ENCODE measurements around the gene C9orf43.
A peak's percentile ranks its signal among the peaks of the same experiment; 100 is the strongest.
"Not testable (repeated sequence)": the region's sequence is repeated elsewhere in the genome, so short reads cannot be mapped to it uniquely, and the experiment has no call there.

Gene C9orf43

DNA sequence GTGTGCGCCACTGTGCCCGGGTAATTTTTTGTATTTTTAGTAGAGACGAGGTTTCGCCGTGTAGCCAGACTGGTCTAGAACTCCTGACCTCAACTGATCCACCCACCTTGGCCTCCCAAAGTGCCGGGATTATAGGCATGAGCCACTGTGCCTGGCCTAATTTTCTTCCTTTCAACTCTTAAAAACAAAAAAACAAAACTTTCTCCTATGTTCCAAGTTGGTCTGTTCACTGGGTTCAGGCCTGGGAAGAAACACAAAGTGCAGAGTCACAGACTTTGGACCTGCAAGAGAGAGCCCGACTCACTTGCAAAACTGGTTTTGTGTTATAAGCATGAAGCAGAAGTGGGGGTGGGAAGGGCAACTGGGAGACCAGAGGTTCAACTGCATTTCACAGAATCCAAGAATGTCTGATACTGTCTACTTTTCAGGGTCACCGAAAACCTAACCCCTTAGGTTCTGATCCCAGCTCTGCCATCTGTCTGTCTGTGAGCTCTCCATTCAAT is 28.6 kb upstream of the C9orf43 start:
- DNase-seq (ENCODE audit: low spot score) = no peak

DNA sequence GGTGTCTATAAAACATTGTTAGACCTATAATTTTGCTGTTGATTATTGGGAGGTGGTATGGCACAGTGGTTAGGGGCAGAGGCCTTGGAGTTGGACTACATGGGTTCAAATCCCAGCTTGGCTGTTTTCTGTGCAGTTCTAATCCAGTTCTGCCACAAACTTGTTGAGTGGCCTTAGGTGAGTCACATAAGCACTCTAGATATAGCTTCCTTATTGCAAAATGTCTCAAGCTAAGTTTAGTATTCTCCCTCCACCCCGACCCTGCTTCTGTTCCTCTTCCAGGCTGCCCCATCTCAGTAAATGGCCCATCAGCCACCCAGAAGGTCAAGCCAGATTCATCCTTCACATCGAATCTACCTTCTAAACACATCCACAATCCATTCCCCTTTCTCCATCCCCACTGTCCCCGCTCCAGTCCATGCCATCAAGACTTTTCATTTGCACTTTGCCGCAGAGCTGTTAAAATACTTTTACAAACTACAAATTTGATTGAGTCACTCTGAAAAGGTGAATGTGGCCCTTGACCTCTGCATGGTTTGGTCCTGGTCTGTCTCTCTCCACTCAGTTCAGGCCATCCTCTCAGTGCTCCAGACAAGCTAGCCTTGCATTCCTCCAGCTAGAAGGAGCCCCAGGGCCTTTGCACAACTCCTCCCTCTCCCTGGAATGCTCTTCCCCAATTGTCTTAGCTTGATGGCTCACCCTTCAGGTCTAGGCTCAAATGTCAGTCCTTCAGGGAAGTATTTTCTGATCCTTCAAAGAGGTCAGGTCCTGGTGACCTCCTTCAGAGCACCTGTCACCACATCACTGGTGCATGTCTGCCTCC is 23.8 kb upstream of the C9orf43 start:
- no peak for DNase-seq (ENCODE audit: low spot score)

DNA sequence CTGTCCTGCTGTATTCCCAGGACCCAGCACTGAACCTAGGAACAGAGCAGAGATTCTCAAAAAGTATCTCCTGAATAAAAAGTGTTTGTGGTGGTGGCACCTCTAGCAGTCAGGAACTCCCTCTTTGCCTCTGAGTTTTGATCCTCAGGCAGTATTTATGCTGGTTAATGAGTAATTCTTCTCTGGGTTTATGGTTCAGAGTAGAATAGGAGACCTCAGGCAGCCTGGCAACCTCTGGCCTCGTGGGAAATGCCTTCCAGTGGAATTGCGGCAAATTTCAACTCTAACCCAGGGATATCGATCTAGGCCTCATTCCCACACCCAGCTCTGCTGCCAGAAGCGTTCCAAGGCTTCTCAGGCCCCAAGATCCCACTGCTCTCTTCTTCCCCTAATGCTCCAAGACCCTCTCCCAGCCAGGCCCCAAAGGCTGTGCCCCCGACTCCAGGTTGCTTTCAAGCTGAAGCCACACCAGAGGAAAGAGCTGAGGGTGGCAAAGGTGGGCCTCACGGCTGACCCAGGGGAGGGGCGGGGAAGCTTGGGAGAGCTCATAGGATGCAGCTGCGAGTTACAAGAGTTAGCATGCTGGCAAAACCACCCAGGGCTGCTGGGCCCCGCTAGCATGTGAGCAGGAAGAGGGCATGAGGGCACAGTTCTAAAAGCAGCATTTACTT is 22.9 kb upstream of the C9orf43 start:
- no peak for DNase-seq (ENCODE audit: low spot score)

DNA sequence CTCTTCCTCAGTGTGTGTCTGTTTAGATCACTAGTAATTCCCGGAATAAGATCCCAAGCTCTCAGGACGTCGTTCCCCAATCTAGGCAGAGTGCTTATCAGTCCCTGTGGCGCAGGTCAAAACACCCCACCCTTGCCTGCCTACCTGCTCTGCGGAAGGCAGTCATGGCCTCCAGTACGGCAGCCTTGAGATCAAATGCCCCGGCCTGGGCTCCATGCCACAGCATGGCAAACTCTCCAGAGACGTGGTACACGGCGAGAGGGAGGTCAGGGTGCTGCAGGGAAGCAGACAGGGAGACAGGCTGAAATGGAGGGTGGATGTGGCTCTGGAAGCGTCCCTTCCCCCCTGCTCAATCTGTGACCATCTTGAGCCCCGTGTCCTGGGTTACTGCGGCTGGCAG is 21.7 kb upstream of the C9orf43 start:
- no peak for DNase-seq (ENCODE audit: low spot score)

DNA sequence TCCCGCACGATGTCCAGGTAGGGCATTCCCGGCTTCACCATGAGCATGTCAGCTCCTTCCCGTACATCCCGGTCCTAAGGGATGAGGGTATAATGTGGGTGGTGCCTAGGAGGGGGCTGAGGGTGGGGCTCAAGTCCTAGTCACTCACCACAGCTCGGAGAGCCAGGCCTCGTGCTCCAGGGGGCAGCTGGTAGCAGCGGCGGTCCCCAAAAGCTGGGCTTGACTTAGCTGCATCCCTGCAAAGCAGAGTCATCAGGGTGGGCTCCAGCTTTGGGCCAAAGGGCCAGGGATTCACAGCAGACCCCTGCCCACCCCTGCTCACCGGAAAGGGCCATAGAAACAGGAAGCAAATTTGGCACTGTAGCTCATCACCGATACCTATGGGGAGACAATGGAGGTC is 21.1 kb upstream of the C9orf43 start:
- no peak for DNase-seq (ENCODE audit: low spot score)

DNA sequence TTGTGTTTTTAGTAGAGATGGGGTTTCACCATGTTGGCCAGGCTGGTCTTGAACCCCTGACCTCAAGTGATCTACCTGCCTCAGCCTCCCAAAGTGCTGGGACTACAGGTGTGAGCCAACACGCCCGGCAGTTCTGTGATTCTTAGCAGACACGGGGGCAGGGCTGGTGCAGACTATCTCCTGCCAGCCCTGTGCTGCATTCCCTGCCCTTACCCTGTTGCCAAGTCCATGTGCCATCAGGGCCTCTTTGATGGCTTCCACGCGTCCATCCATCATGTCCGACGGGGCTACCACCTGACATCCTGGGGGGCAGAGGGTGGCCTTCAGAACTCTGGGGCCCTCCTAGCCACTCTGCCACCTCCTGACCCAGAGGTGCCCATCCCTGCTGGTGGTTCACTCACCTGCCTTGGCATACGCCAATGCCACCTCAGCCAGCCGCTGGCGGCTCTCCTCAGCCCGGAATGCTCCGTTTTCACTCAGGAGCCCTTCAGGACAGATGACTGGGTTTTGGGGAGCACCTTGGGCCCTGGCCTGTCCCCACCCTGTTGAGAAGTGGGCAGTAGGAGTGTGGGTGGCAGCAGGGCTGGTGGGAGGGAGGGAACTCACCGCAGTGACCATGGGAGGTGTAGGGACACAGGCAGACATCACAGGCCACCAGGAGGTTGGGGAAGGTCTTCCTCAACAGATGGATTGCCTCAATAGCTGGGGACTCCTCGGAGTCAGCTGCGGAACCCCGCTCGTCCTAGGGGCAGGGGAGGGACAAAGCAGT is 20.2 kb upstream of the C9orf43 start:
- no peak for DNase-seq (ENCODE audit: low spot score)

DNA sequence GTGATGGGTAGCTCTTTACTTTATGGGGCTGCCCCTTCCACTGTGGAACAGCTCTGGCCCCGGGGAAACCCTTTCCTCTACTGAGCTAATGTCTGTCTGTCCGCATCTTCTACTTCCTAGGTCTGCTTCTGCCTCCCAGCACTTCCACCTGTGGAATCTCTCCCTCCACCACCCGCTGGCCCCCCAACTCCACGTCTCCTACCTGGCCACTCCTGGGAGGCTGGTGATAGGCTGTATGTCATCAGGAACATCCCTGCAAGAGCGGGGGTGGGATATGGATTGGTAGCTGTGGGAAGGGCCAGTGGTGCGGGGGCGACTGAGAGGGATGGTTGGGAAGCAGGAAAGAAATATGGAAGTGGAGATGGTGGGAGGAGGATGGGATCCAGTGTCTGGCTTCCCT is 18.6 kb upstream of the C9orf43 start:
- no peak for DNase-seq (ENCODE audit: low spot score)

DNA sequence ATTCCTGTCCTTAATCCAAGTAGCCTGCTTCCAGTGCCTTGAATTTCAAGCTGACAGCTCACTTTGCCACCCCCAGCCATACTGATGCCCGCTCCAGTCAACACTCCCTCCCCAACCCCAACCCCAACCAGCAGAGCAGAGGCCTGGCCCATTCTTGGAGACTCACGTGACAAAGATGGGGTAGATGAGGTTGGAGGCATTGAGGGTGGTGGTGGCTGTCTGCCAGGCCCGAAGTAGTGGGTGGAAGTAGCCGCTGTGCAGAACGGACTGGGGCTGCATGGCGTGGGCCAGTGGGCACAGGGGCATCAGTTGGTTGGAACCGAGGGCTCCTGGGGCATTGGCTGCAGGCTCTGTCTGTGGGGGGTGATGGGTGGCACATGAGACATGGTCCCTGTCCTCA is 17.3 kb upstream of the C9orf43 start:
- DNase-seq (ENCODE audit: low spot score) = no peak

DNA sequence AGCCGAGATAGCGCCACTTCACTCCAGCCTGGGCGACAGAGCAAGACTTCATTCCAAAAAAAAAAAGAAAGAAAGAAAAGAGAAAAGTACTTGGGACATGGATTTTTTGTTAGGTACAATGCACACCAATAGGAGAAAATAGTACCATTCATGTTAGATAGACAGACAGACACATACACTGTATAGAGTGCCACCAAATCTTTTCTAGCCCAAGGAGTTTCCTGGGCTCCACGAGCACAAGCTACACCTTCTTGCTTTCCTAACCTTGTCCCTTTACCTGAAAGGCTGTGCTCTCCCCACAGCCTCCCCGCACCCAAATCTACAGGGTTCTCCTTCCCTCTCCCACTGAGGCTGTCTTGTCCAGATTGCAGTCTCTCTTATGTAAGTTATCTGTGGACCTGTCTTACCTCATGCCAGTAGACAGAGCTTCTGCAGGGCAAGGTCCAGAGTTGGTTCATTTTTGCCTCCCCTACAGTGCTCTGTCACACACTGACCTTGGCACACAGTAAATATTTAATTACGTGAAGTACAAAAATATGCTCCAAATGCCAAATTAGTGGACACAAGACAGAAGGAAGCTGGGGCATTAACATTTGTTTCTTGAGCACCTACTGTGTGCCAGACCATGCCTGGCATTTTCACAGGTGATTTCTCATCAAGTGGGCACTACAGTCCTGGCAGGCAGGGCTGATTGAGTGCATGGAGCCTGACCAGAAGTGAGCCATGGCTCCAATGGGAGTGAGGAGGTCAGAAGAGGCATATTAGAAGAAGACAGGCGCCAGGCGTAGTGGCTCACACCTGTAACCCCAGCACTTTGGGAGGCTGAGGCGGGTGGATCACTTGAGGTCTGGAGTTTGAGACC is 15.3 kb upstream of the C9orf43 start:
- no peak for DNase-seq (ENCODE audit: low spot score)

DNA sequence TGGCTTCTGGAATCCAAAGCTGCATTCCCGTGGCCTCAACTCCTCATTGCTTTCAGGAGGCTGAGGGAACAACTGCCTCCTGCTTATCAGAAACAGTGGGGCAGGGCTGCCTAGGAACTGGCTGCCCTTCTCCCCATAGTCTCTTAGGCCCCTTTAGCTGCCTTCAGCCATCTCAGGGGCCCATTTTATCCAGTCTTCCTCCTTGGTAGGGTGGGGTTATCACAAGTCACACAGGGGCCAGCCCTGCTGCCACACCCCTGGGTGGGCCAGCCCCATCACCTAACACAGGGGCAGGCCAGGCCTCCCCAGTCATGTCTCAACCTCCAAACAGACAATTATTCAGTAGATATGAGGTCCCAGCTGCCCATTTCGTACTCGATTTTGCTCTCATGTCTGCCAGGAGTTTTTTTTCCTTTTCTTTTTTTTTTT is 13.3 kb upstream of the C9orf43 start:
- no peak for DNase-seq (ENCODE audit: low spot score)

DNA sequence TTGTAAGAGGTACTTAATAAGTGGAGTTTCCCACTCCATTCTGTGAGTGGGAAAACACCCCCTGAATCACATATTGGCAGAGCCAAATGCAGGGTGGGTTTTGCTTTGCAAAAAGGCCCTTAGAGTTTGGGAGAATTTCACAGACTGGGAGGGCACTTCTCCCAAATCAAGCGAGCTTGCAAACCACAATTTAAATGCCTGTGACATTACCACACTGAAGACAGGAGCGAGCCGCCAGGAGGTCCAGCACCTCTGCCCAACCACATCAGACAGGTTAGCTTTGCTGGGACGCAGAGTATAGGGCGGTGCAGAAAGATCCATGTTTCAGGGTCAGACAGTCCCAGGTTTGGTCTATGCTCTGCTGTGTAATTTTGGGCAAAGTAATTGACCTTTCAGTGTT is 11.8 kb upstream of the C9orf43 start:
- DNase-seq (ENCODE audit: low spot score) = no peak

DNA sequence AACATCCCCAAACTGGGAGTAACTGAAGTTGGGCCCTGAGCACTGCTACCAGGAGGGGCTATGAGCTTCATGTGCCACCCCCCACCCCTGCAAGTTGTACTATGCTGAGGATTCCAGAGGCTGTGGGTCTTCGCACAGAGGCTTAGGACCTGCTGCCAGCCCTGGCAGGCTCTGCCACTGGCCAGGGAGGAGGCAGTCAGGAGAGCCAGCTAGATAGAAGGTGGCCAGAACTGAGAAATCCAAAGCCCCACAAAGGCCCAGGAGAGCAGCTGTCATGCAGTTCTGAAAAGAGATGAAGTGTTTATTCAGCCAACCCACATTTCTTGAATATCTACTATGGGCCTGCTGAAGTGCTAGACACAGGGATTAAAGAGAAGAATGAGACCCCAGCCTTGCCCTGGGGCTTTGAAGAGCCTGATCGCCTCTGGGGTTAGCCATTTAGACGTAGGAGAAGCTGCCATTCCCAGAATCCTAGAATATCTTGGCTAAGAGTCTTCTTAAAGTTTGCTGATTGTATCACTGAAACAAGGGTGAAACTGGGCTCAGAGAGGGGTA is 10.8 kb upstream of the C9orf43 start:
- DNase-seq (ENCODE audit: low spot score) = no peak

DNA sequence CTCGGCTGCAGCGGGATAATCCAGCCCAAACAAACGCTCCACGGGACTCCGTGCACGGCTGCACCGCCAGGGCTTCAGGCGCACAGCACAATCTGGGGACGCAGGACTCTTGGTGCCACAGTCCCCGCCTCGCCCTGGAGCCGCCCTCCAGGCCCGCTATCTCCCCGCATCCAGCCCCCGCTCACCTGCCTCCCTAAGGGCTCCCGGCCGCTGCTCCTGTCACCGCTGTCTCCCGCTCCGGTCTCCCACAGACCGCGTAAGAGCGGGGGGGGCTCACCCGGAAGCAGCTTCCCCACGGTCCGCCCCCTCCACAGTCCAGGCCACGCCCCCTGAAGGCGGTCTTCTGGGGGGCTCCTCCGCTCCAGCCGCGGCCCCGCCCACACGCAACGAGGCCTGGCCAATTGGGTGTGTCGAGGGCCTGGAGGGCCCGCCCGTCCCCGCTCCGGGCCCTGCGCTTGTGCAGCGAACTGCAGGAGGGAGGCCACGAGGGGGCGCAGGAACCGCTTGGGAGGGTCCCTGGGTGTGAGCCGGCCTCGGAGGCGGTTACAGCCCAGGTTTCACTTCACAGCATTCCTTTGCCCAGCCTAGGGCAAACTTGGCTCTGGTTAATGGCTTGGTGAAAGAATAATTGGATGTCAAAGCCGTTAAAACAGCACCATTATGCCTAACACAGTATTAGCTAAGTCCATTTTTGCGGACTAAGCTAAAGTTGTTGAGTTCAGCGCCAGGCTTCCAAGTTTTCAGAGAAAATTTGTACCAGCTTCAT is 9.3 kb upstream of the C9orf43 start, which contains the start of gene ALAD:
Gene ALAD (minus strand): TSS at position 258 of the 766 bp plus-strand sequence. CDS start 7,725 bp downstream, outside the sequence.
- peak; percentile 97 for DNase-seq (ENCODE audit: low spot score)

DNA sequence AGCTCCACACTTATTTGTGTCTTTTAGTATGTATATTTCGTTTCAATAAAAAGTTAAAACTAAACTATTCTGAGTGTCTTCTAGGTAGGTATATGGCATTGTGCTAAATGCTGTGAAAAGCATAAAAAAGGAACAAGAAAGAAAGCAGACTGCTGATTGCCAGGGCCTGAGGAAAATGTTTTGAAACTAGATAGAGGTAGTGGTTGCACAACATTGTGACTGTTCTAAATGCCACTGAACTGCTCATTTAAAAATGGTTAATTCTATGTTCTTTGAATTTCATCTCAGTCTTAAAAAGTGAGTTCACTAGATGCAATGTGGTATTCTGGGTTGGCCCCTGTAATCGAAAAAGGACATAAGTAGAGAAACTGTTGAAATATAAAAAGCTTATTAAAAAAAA is 6.9 kb upstream of the C9orf43 start:
- DNase-seq (ENCODE audit: low spot score) = no peak

DNA sequence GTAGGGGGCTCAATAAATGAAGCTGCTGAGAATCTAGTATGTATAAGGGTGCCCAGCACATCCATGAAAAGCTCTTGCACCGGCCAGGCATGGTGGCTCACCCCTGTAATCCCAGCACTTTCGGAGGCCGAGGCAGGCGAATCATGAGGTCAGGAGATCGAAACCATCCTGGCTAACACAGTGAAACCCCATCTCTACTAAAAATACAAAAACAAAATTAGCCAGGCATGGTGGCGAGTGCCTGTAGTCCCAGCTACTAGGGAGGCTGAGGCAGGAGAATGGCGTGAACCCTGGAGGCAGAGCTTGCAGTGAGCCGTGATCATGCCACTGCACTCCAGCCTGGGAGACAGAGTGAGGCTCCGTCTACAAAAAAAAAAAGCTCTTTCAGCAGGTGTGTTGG is 4.2 kb upstream of the C9orf43 start:
- not testable (repeated sequence) for DNase-seq (ENCODE audit: low spot score)

DNA sequence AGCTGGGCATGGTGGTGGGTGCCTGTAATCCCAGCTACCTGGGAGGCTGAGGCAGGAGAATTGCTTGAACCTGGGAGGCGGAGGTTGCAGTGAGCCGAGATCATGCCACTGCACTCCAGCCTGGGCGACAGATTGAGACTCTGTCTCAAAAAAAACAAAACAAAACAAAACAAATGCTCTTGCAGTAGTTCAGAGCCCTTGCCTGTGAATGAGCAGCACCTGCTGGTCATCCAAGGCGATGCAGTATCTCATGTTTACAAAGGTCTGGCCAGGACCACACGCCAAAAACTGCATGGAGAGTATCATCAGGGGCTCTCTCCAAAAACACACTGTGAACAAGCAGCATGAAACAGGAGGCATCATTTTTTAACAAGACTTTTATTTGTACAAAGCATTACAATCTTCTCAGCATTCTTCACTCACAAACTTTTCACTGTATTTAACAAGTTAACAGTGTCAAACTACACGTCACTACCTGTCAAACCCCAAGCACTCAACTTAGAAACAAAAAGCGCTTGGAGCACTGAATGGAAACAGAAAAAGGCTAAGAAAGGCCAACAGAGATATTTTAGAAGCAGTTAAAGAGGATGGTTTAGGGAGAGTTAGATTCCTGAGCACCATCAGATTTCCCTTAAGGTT is 3.6 kb upstream of the C9orf43 start:
- DNase-seq (ENCODE audit: low spot score) = peak; percentile 54

DNA sequence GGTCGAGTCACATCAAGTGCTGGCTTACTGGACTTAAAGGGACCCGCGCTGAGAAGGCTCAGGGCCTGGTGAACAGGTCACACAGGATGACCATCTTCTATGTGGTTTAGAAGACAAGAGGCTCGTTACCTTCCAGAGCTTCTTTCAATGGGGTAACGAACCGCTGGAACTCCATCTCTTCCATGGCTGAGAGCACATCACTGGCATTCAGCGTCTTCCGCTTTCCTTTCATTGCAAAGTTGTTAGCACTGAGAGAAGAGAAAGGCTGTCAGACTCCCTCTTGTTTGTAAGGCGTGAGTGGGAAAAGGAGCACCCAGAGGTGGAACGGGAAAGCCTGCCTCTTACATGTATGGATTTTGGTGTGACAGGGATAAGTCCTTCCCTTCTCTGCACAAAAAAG is 1.1 kb upstream of the C9orf43 start:
- no peak for DNase-seq (ENCODE audit: low spot score)

DNA sequence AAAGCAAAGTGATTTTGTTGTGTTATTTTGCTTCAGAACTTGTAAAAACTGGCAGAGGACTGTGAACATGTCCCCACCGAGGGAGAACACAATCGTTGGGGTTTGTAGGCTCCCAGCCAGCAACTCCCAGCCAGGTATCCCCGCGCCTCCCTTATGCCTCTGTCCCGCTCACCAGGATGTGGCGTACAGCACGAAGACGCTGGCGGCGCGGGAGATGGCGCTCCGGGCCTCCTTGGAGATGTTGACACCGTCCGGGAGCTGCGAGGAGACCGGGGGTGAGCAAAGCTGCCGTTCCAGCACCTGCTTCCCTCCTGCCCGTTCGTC is 702 bp upstream of the C9orf43 start:
- DNase-seq (ENCODE audit: low spot score) = no peak

DNA sequence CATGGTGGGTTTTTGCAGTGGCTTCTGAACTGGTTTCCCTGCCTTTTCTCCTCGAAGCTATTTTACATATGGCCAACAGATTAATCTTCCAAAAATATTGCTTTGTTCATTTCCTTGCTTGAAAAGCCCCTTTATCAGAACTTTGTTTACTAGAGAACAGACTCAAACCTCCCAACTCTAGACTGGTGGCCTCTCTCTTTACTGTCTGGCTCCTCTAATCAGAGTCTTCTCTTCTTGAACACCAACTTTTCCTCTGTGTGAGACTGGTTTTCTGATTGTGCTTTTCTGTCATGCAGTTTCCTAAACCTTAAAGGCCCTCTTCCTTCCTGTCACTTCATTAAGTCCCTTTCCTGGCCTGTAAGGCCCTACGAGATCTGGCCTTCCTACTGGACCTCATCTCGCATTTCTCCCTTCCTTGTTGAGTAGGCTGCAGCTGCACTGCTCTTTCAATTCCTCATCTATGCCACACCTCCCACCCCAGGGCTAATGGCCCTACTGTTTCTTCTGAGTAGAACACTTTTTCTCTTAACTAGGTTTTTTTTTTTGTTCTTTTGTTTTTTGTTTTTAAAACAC is 5.7 kb downstream of the C9orf43 start:
- DNase-seq (ENCODE audit: low spot score) = no peak

DNA sequence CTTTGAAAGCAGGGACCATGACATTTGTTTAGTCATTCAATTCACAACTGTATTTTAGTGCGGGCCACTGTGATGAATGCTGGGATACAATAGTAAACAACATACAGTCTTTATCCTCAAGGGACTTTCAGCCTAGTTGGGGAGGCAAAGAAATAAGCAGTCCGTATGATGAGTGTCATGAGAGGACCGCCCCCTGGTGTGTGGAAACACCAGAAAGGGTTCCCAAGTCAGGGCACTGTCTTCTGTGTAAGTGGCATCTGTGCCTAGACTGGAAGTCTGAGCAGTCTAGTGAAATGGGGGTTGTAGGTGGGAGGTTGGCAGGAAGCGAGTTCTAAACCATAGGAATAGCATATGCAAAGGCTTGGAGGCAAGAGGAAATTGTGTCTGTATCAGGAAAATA is 6.8 kb downstream of the C9orf43 start:
- DNase-seq (ENCODE audit: low spot score) = no peak

All from hepatic stellate cell (primary cell).